ENCODE data around the gene SNCG. TPM values are rescaled to one million over a fixed set of nuclear protein-coding genes. Genes with fewer than 3 reads are reported as not detected.
A peak's percentile ranks its signal among the peaks of the same experiment; 100 is the strongest.

The SNCG gene
- total and polyA plus RNA-seq, 2 of the 8 experiments (the other 6 are each of a cell fraction or from before 2014, with no cell fraction given) = 4.4 to 12.2 TPM

DNA sequence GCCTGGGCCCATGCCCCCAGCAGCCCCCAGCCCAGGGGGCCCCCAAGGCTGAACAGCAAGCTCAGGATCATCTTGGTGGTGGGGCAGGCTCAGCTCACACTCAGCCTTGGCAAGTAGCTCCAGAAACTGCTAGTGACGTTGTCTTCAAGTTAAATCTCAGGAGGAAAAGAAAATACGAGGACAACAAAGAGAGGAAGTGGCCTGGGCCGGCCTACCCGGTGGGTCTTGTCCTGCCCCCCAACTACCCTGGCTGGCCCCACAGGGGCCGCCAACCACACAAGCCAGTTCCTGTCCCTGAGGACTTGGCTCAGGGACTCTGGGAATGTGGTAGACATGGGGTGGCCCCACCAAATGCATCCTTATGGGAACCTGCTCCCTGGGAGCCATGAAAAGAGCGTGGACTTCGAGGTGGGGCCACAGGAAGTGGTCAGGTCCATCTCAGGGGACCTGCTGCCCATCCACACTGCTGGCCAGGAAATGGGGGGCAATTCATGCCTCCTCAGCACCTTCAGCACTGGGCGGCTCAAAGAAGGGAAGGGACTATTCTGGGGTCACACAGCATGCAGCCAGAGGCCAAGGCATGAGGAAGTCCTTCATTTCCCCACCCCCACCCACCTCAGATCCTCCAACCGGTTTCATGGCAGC is 806 bp upstream of the SNCG start, which contains the start of gene MMRN2:
TSS of gene MMRN2 (minus strand) at position 145 of the 645 bp plus-strand sequence. CDS start at position 71, 74 bp downstream.
- H3K79me1 ChIP-seq (ENCODE audit: low read depth, low read length) = no peaks in the 10 kb centered on the region
- H4K20me1 ChIP-seq (replicated peaks in 1 of 2; ENCODE audit: control insufficient read depth in 1 of 2, insufficient read depth in 2 of 2, low read length in 2 of 2) = no peaks in the 10 kb centered on the region
- peak within 1 kb of the TSS; percentile 82; the same call in 1 of the 2 replicates for H2AK5ac ChIP-seq (ENCODE audit: low read depth, low read length)
- H2BK5ac ChIP-seq (ENCODE audit: low read depth, low read length) = peak within 1 kb of the TSS; percentile 99; the same call in 1 of the 2 replicates
- no peak within 1 kb of the TSS for H3K9ac ChIP-seq (replicated peaks in 1 of 4; ENCODE audit: extremely low read depth in 1 of 4, low read depth in 3 of 4, low read length in 3 of 4)
- POLR2A ChIA-PET (ENCODE audit: partially characterized antibody) = interaction anchor here (0.7 to 4.4 kb wide), 6 partner anchors 10 to 17 kb away, joined by 3 to 38 read pairs (median 5); partner anchors contain the start of gene ADIRF
- CTCF ChIA-PET (ENCODE audit: partially characterized antibody) = interaction anchor here (0.6 to 26.4 kb wide), 6 partner anchors 3 to 268 kb away, joined by 3 to 975 read pairs (median 4); partner anchors contain the start of genes ADIRF, MMRN2 and SNCG
- no peaks in the 10 kb centered on the region for H3K79me2 ChIP-seq (ENCODE audit: control insufficient read depth in 1 of 2, insufficient read depth in 2 of 2, low read length in 2 of 2)
- no peak within 1 kb of the TSS for H2AFZ ChIP-seq (ENCODE audit: low read length)
- peak within 1 kb of the TSS; percentile 66; the same call in 1 of the 2 replicates for H2BK15ac ChIP-seq (ENCODE audit: low read length)
- peak within 1 kb of the TSS; percentile 96 for H4K91ac ChIP-seq (replicated peaks; ENCODE audit: insufficient read length, low read length)
- whole genome bisulfite sequencing, 2 experiments (ENCODE audit: extremely low coverage in 1 of 2, insufficient coverage in 1 of 2, insufficient read length in 1 of 2, insufficient replicate concordance in 2 of 2, low coverage in 1 of 2, low lambda C conversion rate in 2 of 2, missing lambda C conversion rate in 1 of 2) = 98% methylated on average over 6 of the region's 9 CpGs; no CpG with 5 or more reads in 1 of the 2 experiments
- no peak within 1 kb of the TSS for H4K5ac ChIP-seq (ENCODE audit: insufficient read length, low read depth, low read length)
- H3K27me3 ChIP-seq (replicated peaks in 1 of 4; ENCODE audit: control insufficient read depth in 3 of 4, extremely low read depth in 1 of 4, insufficient read depth in 3 of 4, low read length in 3 of 4) = no peaks in the 10 kb centered on the region
- H4K8ac ChIP-seq (ENCODE audit: extremely low read depth, insufficient read depth, low read length) = no peak within 1 kb of the TSS; the same call in 1 of the 2 replicates
- H2BK20ac ChIP-seq (ENCODE audit: low read length) = peak within 1 kb of the TSS; percentile 96
- peak within 1 kb of the TSS; percentile 89 for H2BK120ac ChIP-seq (replicated peaks; ENCODE audit: low read depth, low read length)
- DNase-seq (ENCODE audit: low read depth in 1 of 2, low spot score in 2 of 2) (no peak), FAIRE-seq (no peak)
- H3K4me2 ChIP-seq (ENCODE audit: insufficient read depth in 1 of 2, low read depth in 2 of 2, low read length in 2 of 2) = 0 out of 4 replicates have a peak within 1 kb of the TSS, but pooled peaks of 1 of the 2 experiments have one; percentile 50
- no peak within 1 kb of the TSS for H3K4me3 ChIP-seq (ENCODE audit: extremely low read depth in 1 of 4, insufficient read depth in 2 of 4, low read depth in 3 of 4, low read length in 4 of 4)
- no peaks in the 10 kb centered on the region for H3K23me2 ChIP-seq (ENCODE audit: low read depth, low read length)
- H3K18ac ChIP-seq (ENCODE audit: extremely low read depth, low read length) = peak within 1 kb of the TSS; percentile 85
- no peak within 1 kb of the TSS for H3K23ac ChIP-seq (ENCODE audit: insufficient read length)
- H2BK12ac ChIP-seq (ENCODE audit: low read depth, low read length) = peak within 1 kb of the TSS; percentile 99; the same call in 1 of the 2 replicates
- H3K4ac ChIP-seq (replicated peaks; ENCODE audit: insufficient read length, low read depth, low read length) = peak within 1 kb of the TSS; percentile 63
- H3K4me1 ChIP-seq (replicated peaks in 1 of 4; ENCODE audit: control insufficient read depth in 3 of 4, insufficient read depth in 4 of 4, low read length in 3 of 4) = peaks cover 16 to 60% (median 48%) of the 10 kb centered on the region in 4 experiments
- H3K56ac ChIP-seq (replicated peaks; ENCODE audit: insufficient read length, low read depth, low read length) = no peak within 1 kb of the TSS
- peaks cover 0 to under 1% of the 10 kb centered on the region in 2 experiments; a peak in 1 of 4 replicates for H3K9me3 ChIP-seq (ENCODE audit: insufficient read depth in 2 of 2, low read depth in 1 of 2, low read length in 1 of 2)
- no peak within 1 kb of the TSS for H3K27ac ChIP-seq (ENCODE audit: low read depth, low read length)
- no peak within 1 kb of the TSS for H3K14ac ChIP-seq (ENCODE audit: insufficient read length)
- H3K36me3 ChIP-seq (ENCODE audit: control insufficient read depth in 2 of 4, insufficient read depth in 4 of 4, low read length in 3 of 4) = no peaks in the 10 kb centered on the region

All from H1 (cell line).